A549 (cell line): Measurements from ENCODE around the gene TATDN3.

Experiments
- CHD2 ChIP-seq: fragments of 150-350 bp; IDR thresholded peaks from 2 replicates; pipeline ENCODE4 v1.6.1; 2014; ENCODE audit warnings: low read length; ENCODE audit not compliant: partially characterized antibody
- CTCF ChIP-seq: fragments of >200 bp; sonication (Bioruptor Twin); formaldehyde crosslinking; IDR thresholded peaks from 3 replicates; pipeline ENCODE4 v1.5.1; 2016
- EP300 ChIP-seq, 2 experiments: fragments of >200 bp; sonication (Bioruptor Twin); formaldehyde crosslinking; IDR thresholded peaks; 2 replicates in 1 of 2; 3 replicates in 1 of 2; pipeline ENCODE4 v1.6.1; 2016 to 2017
- JUNB ChIP-seq: fragments of >200 bp; sonication (Bioruptor Twin); formaldehyde crosslinking; IDR thresholded peaks from 2 replicates; pipeline ENCODE4 v1.6.1; 2016
- MAX ChIP-seq: IDR thresholded peaks from 2 replicates; pipeline ENCODE4 v1.6.1; 2012
- POLR2A ChIP-seq: IDR thresholded peaks from 2 replicates; pipeline ENCODE4 v1.6.1; 2012; ENCODE audit warnings: mild to moderate bottlenecking, low read length
- RCOR1 ChIP-seq: fragments of 150-350 bp; IDR thresholded peaks from 2 replicates; pipeline ENCODE4 v1.6.1; 2014; ENCODE audit warnings: antibody characterized with exemption, low read length, low read depth
- RFX5 ChIP-seq: fragments of 450-650 bp; IDR thresholded peaks from 2 replicates; pipeline ENCODE4 v1.7.1; 2014; ENCODE audit warnings: antibody characterized with exemption, mild to moderate bottlenecking, moderate library complexity

- TF ChIP-seq JUNB (no peak), POLR2A (no peak), CHD2 (no peak), EP300 (IDR thresholded peaks at IDR 0.05) (no peak), RCOR1 (no peak), RFX5 (no peak), MAX (no peak), CTCF (no peak)
These were observed 72.5 kb downstream of the TATDN3 start for GRCh38 chr1:212864201-212864600.
